ENCODE data around the gene RANGAP1.

The RANGAP1 gene

DNA sequence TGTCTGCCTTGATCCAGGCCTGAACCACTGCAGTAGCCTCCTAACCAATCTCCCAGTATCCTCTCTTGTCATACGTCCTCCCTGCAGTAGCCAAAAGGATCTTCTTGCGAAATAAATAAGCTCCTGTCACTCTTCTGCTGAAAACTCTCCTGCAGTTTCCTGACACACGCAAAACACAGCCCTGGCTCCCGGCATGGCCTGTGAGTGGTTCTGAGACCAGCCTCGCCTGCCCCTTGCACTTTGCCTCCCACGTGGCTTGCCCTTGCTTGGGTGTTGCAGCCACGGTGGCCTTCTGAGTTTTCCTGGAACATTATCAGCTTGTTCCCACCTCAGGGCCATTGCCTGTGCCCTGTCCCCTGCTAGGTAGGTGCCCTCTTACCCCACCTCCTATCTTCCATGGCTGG lies 22.6 kb upstream of the RANGAP1 start:
- Histone ChIP-seq H3K27ac (no peak overlapping the region), H3K27me3 (ENCODE audit: control insufficient read depth, insufficient read depth, low read length) (no peaks in the 10 kb centered on the region)

GRCh38 chr22:41308054-41308453 lies 22.1 kb upstream of the RANGAP1 start:
- Histone ChIP-seq H3K27me3 (ENCODE audit: control insufficient read depth, insufficient read depth, low read length) (no peaks in the 10 kb centered on the region), H3K4me2 (ENCODE audit: low read length) (no peak overlapping the region), H3K9ac (no peak overlapping the region), H3K9me3 (ENCODE audit: control insufficient read depth, low read length) (no peaks in the 10 kb centered on the region), H3K79me2 (peaks cover 16% of the 10 kb centered on the region), H3K36me3 (ENCODE audit: control insufficient read depth, insufficient read depth, low read length) (no peaks in the 10 kb centered on the region), H3K4me3 (ENCODE audit: low read depth, low read length) (no peak overlapping the region), H2AFZ (no peak overlapping the region), H3K4me1 (peaks cover 7% of the 10 kb centered on the region), H3K27ac (peak overlapping the region; percentile 39)
- TF ChIP-seq, protein P1, sequence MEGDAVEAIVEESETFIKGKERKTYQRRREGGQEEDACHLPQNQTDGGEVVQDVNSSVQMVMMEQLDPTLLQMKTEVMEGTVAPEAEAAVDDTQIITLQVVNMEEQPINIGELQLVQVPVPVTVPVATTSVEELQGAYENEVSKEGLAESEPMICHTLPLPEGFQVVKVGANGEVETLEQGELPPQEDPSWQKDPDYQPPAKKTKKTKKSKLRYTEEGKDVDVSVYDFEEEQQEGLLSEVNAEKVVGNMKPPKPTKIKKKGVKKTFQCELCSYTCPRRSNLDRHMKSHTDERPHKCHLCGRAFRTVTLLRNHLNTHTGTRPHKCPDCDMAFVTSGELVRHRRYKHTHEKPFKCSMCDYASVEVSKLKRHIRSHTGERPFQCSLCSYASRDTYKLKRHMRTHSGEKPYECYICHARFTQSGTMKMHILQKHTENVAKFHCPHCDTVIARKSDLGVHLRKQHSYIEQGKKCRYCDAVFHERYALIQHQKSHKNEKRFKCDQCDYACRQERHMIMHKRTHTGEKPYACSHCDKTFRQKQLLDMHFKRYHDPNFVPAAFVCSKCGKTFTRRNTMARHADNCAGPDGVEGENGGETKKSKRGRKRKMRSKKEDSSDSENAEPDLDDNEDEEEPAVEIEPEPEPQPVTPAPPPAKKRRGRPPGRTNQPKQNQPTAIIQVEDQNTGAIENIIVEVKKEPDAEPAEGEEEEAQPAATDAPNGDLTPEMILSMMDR (IDR thresholded peaks at IDR 0.05): no peak

More for the DNA sequence above, 22.6 kb upstream of the RANGAP1 start:
- TF ChIP-seq, protein P1 (IDR thresholded peaks at IDR 0.05): no peak
- Histone ChIP-seq H3K9ac (no peak overlapping the region), H3K9me3 (ENCODE audit: control insufficient read depth, low read length) (no peaks in the 10 kb centered on the region), H2AFZ (no peak overlapping the region), H3K79me2 (peaks cover 14% of the 10 kb centered on the region), H3K4me1 (peaks cover 5% of the 10 kb centered on the region), H3K36me3 (ENCODE audit: control insufficient read depth, insufficient read depth, low read length) (no peaks in the 10 kb centered on the region), H3K4me2 (ENCODE audit: low read length) (no peak overlapping the region), H3K4me3 (ENCODE audit: low read depth, low read length) (no peak overlapping the region)

DNA sequence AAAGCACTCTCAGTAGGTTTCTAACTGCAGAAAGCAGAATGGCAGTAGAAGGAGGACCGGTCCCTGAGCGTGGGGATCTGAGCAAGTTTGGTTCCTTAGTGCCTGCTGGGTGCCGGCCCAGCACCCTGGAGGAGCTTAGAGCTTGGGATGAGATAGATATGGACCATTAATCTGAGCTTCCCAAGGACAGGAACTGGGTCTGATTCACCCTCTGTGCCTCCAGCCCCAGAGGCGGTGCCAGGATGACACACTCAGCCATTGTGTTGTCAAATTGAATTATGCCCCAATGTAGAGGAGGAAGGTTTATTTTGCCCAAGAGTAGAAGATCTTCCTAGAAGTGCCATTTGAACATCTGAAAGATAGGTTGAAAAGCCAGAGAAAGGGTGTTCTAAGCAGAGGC lies 19.7 kb upstream of the RANGAP1 start:
- TF ChIP-seq, protein P1 (IDR thresholded peaks at IDR 0.05): no peak
- Histone ChIP-seq H2AFZ (no peak overlapping the region), H3K27me3 (ENCODE audit: control insufficient read depth, insufficient read depth, low read length) (no peaks in the 10 kb centered on the region), H3K79me2 (peaks cover 17% of the 10 kb centered on the region), H3K9ac (no peak overlapping the region), H3K9me3 (ENCODE audit: control insufficient read depth, low read length) (no peaks in the 10 kb centered on the region), H3K36me3 (ENCODE audit: control insufficient read depth, insufficient read depth, low read length) (no peaks in the 10 kb centered on the region), H3K4me3 (ENCODE audit: low read depth, low read length) (no peak overlapping the region), H3K4me2 (ENCODE audit: low read length) (no peak overlapping the region), H3K4me1 (peaks cover 10% of the 10 kb centered on the region), H3K27ac (no peak overlapping the region)

DNA sequence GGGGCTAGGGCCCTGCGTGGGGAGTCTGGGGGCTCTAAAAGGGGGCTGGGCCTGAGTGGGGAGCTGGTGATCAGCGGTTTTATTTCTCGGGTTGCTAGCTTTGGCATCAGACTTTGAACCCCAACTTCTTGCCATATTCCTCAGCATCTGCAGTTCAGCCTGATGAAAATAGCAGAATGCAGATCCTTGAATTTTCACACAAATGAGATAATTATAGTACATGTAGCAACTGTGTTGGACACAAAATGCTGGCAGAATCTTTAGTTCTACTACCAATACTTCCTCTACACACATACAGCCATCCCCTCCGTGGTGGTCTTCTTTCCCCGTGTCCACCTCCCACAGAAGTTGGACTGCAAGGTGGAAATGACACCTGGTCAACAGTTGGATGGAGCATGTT lies 16.8 kb upstream of the RANGAP1 start:
- TF ChIP-seq, protein P1 (IDR thresholded peaks at IDR 0.05): no peak
- Histone ChIP-seq H3K4me1 (peaks cover 8% of the 10 kb centered on the region), H3K79me2 (peaks cover 13% of the 10 kb centered on the region)

DNA sequence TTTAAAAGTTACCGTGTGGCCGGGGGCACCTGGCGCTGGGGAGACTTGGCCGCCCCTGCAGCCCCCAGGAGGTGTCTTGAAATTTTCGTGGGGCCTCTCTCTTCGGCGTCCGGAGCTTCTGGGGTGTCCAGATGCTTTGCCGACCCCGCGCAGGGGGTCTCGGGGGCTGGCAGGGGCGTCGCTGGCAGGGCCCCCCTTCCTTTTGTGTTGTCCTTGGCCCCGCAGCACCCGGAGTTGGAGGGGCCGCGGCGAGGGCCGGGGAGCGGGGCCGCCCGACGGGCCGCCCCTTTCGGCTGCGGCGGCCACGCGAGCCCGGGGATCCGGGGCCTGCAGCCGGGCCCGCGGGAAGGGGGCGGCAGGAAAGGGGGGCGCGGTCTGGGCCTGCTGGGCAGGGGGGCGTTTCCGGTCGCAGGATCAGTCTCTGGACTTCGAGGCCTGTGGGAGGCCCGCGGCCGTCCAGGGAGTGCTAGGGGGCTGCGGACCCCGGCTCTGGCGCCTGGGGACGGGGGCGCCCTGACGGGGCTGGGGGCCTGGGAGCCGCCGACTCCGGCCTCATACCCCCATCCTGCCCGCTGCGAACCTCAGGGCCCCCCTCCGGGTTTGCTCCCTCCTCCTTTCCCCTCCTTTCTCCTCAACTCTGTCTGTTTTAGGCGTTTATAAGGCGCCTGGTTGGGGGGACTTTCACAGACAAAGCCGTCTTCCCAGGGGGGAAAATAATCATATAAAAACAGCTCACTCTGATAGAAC lies 16.2 kb upstream of the RANGAP1 start:
- H3K4me2 ChIP-seq (ENCODE audit: low read length): peak overlapping the region; percentile 74
- H2AFZ ChIP-seq: peak overlapping the region; percentile 76
- H3K4me1 ChIP-seq: peaks cover 6% of the 10 kb centered on the region
- H3K27ac ChIP-seq: peak overlapping the region; percentile 39
- no peaks in the 10 kb centered on the region for H3K9me3 ChIP-seq (ENCODE audit: control insufficient read depth, low read length)
- H3K27me3 ChIP-seq (ENCODE audit: control insufficient read depth, insufficient read depth, low read length): no peaks in the 10 kb centered on the region
- peak overlapping the region; percentile 61 for H3K9ac ChIP-seq
- TF ChIP-seq, protein P1 (IDR thresholded peaks at IDR 0.05): no peak
- H3K36me3 ChIP-seq (ENCODE audit: control insufficient read depth, insufficient read depth, low read length): no peaks in the 10 kb centered on the region
- peak overlapping the region; percentile 77 for H3K4me3 ChIP-seq (ENCODE audit: low read depth, low read length)
- peaks cover 13% of the 10 kb centered on the region for H3K79me2 ChIP-seq

More for the DNA sequence above, 16.8 kb upstream of the RANGAP1 start:
- Histone ChIP-seq H3K36me3 (ENCODE audit: control insufficient read depth, insufficient read depth, low read length) (no peaks in the 10 kb centered on the region), H3K27me3 (ENCODE audit: control insufficient read depth, insufficient read depth, low read length) (no peaks in the 10 kb centered on the region), H3K4me2 (ENCODE audit: low read length) (peak overlapping the region; percentile 74), H3K9me3 (ENCODE audit: control insufficient read depth, low read length) (no peaks in the 10 kb centered on the region), H3K27ac (peak overlapping the region; percentile 39), H3K4me3 (ENCODE audit: low read depth, low read length) (peak overlapping the region; percentile 77), H2AFZ (peak overlapping the region; percentile 66), H3K9ac (peak overlapping the region; percentile 61)
